K562 (cell line): ENCODE data around the gene CD19. TPM values are rescaled to one million over a fixed set of nuclear protein-coding genes. Genes with fewer than 3 reads are reported as not detected.

Source experiments
- C11orf30 ChIP-seq: fragments of 450-650 bp; IDR thresholded peaks from 2 replicates; pipeline ENCODE4 v1.6.1; 2016; ENCODE audit warnings: low read depth, mild to moderate bottlenecking
- CBX1 ChIP-seq: sonication (generic); IDR thresholded peaks from 2 replicates; pipeline ENCODE4 v1.6.1; 2016; ENCODE audit warnings: antibody characterized with exemption, low read depth, mild to moderate bottlenecking
- CHD1 ChIP-seq: fragments of 200-600 bp; sonication (generic); IDR thresholded peaks from one replicate; pipeline ENCODE4 v1.6.1; 2012; ENCODE audit warnings: mild to moderate bottlenecking, moderate library complexity, low read length, inconsistent platforms
- CREM ChIP-seq: IDR thresholded peaks from 2 replicates; pipeline ENCODE4 v1.6.1; 2014; ENCODE audit warnings: antibody characterized with exemption, low read depth
- CSDE1 ChIP-seq, 2 experiments: fragments of 450-650 bp; IDR thresholded peaks; 2 replicates each; pipeline ENCODE4 v1.6.1; 2016; ENCODE audit warnings: mild to moderate bottlenecking in 1 of 2
- ETV6 ChIP-seq, 3 experiments: fragments of 150-350 bp in 1 of 3; sonication (generic) in 1 of 3; formaldehyde crosslinking in 1 of 3; IDR thresholded peaks; 2 replicates each; pipeline versions ENCODE4 v1.6.1 to v1.8.0; 2014 to 2022; ENCODE audit warnings: borderline replicate concordance in 2 of 3, low read depth in 2 of 3, antibody characterized with exemption in 1 of 3, low read length in 1 of 3, mild to moderate bottlenecking in 1 of 3, missing genetic modification reagents in 1 of 3
- GABPB2 ChIP-seq: fragments of 250-450 bp; sonication (Bioruptor Pico); conservative IDR thresholded peaks from 2 replicates; pipeline ENCODE4 v1.5.1; 2021; ENCODE audit warnings: mild to moderate bottlenecking
- GMEB1 ChIP-seq: fragments of 250-450 bp; sonication (Bioruptor Pico); IDR thresholded peaks from 2 replicates; pipeline ENCODE4 v1.4.0; 2020; ENCODE audit warnings: mild to moderate bottlenecking
- HDAC1 ChIP-seq, 2 experiments: fragments of 450-650 bp; IDR thresholded peaks; 2 replicates each; pipeline ENCODE4 v1.6.1; 2016 to 2017; ENCODE audit warnings: inconsistent platforms in 1 of 2, mild to moderate bottlenecking in 1 of 2, moderate library complexity in 1 of 2
- ILF3 ChIP-seq: fragments of 450-650 bp; IDR thresholded peaks from 2 replicates; pipeline ENCODE4 v1.6.1; 2018; ENCODE audit warnings: antibody characterized with exemption, mild to moderate bottlenecking, moderate library complexity, borderline replicate concordance
- KLF16 ChIP-seq: IDR thresholded peaks from 2 replicates; pipeline ENCODE4 v1.6.1; 2016; ENCODE audit warnings: antibody characterized with exemption
- PKNOX1 ChIP-seq: fragments of 450-650 bp; IDR thresholded peaks from 2 replicates; pipeline ENCODE4 v1.6.1; 2016
- POLR2G ChIP-seq: fragments of 200-400 bp; formaldehyde crosslinking; IDR thresholded peaks from 2 replicates; pipeline ENCODE4 v1.6.1; 2017; ENCODE audit warnings: low read depth, mild to moderate bottlenecking, antibody characterized with exemption, low read length, moderate library complexity
- SIRT6 ChIP-seq: IDR thresholded peaks from one replicate; pipeline ENCODE4 v1.6.1; 2012; ENCODE audit warnings: low read depth, mild to moderate bottlenecking, control low read depth, inconsistent platforms, low read length, moderate library complexity
- SNAPC5 ChIP-seq: fragments of 250-450 bp; sonication (Bioruptor Pico); IDR thresholded peaks from 2 replicates; pipeline ENCODE4 v1.8.0; 2021; ENCODE audit warnings: moderate library complexity, mild to moderate bottlenecking, inconsistent platforms
- TCF7 ChIP-seq: sonication (generic); IDR thresholded peaks from 2 replicates; pipeline ENCODE4 v1.6.1; 2016; ENCODE audit warnings: antibody characterized with exemption, borderline replicate concordance
- TEAD2 ChIP-seq: fragments of 450-650 bp; IDR thresholded peaks from 2 replicates; pipeline ENCODE4 v1.6.1; 2016; ENCODE audit warnings: missing genetic modification characterization, control low read depth, missing compliant biosample characterization
- TRIM25 ChIP-seq: fragments of 450-650 bp; IDR thresholded peaks from 2 replicates; pipeline ENCODE4 v1.7.0; 2016; ENCODE audit warnings: borderline replicate concordance
- UBTF ChIP-seq, 2 experiments: IDR thresholded peaks; 2 replicates each; pipeline ENCODE4 v1.6.1; 2012; ENCODE audit warnings: improper control_type of control experiment in 2 of 2, low read depth in 2 of 2, low read length in 2 of 2, borderline replicate concordance in 1 of 2
- ZKSCAN1 ChIP-seq: fragments of 150-350 bp; IDR thresholded peaks from 2 replicates; pipeline ENCODE4 v1.6.1; 2016; ENCODE audit warnings: low read depth, low read length
- ZNF511 ChIP-seq: sonication (generic); formaldehyde crosslinking; IDR thresholded peaks from 2 replicates; pipeline ENCODE4 v1.8.0; 2022; ENCODE audit warnings: mild to moderate bottlenecking, missing genetic modification reagents
- ZNF764 ChIP-seq: fragments of 250-450 bp; sonication (Bioruptor Pico); IDR thresholded peaks from 2 replicates; pipeline ENCODE4 v1.4.0; 2020; ENCODE audit warnings: low read depth, mild to moderate bottlenecking, moderate library complexity
- polyA plus RNA-seq, 8 experiments: library from polyadenylated mRNA; depleted of rRNA in 4 of 8; stranded (reverse) in 5 of 8; unstranded in 3 of 8; fragments of >200 nt; fragmentation: Nextera tagmentation in 2 of 8; fragmentation: Illumina TruSeq in 1 of 8; extraction: Ambion mirVana in 2 of 8; extraction: Trizol in 1 of 8; gene quantifications; 2 replicates each; pipeline versions ENCODE4 v1.2.1 to v1.2.3, GENCODE V29; 2011 to 2014; ENCODE audit warnings: inconsistent platforms in 1 of 8, missing spikeins in 1 of 8
- total RNA-seq, 7 experiments: library from RNA; depleted of rRNA in 6 of 7; stranded (reverse); fragments of >200 nt in 6 of 7; fragmentation: Illumina TruSeq in 2 of 7; extraction: Trizol in 2 of 7; gene quantifications; 2 replicates each; pipeline versions ENCODE4 v1.2.1 to v1.2.3, GENCODE V29; 2011 to 2021; ENCODE audit warnings: low replicate concordance in 1 of 7

CD19 gene
- total and polyA plus RNA-seq, 9 of the 15 experiments (the other 6 are each of a cell fraction or from before 2014, with no cell fraction given): 0.27 to 3.7 (median 2.0) TPM; not detected in 1

- TF ChIP-seq TRIM25 (no peak), GABPB2 (CRISPR knock-in tag) (no peak), GMEB1 (CRISPR knock-in tag) (no peak), ZKSCAN1 (no peak), CBX1 (peak; percentile 87; the same call in 1 of the 2 replicates), PKNOX1 (no peak), ETV6 (IDR thresholded peaks at IDR 0.05; ENCODE audit: borderline replicate concordance in 1 of 2, low read depth in 2 of 2, low read length in 1 of 2) (no peak), ETV6 (CRISPR knock-in tag; IDR thresholded peaks at IDR 0.05; ENCODE audit: borderline replicate concordance) (no peak), CSDE1 (IDR thresholded peaks at IDR 0.05) (no peak), ZNF764 (no peak), POLR2G (0 out of 2 replicates have a peak, but pooled peaks have one; percentile 34), C11orf30 (no peak), TEAD2 (tag) (no peak), TCF7 (no peak), SNAPC5 (CRISPR knock-in tag) (no peak), CREM (no peak), ZNF511 (no peak), ILF3 (no peak), UBTF (IDR thresholded peaks at IDR 0.05; ENCODE audit: borderline replicate concordance in 1 of 2, low read depth in 2 of 2, low read length in 2 of 2) (no peak), KLF16 (no peak), CHD1 (no peak), HDAC1 (IDR thresholded peaks at IDR 0.05) (no peak), SIRT6 (no peak)
Measured at GRCh38 chr16:28982418-28982817, 50.6 kb downstream of the CD19 start (continued).
